ENCODE results near the gene PTPRG. TPM values are rescaled to one million over a fixed set of nuclear protein-coding genes. Genes with fewer than 3 reads are reported as not detected.
A peak's percentile ranks its signal among the peaks of the same experiment; 100 is the strongest.

Gene PTPRG
- total and polyA plus RNA-seq, 2 experiments from 2014 or later: 8.5 to 34.9 TPM

DNA sequence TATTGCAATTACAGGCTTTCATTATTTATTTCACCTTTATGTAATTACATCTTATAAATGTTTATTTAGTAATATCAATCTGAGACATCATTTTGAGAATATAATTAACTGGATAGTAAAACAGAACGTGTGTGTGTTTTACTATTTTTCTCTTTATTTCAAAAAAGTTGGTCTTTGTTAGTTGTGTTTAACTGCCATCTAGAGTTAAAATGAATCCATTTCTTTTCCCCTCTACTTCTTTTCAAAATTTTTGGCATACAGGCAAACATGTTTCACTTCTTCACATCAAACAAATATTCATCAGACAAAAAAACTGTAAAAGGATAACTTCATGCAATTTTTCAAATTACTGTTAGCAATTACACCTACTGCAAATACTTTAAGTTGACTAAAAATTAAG is 750.8 kb downstream of the PTPRG start:
- WGBS (ENCODE audit: low lambda C conversion rate, missing lambda C conversion rate): 41% methylated on average over 1 of the region's 1 CpG
- H3K4me1 ChIP-seq (ENCODE audit: insufficient read depth): no peaks in the 10 kb centered on the region

DNA sequence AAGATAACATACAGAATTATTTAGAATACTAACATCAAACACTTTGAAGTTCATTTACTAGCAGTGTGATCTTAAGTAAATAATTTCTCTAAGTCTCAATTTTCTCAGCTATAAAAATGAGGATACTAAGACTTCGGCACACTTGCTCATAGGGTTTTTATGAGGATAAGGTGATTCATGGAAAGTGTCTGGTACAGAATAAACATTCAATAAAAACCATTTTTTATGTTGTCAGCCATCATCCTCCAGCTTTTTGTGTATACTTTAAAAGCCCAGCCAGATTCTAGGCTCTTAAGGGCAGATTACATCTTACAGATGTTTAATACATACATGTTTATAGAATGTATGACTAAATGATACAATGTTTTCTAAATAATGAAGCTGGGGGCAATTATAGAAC is 755.2 kb downstream of the PTPRG start:
- 50% methylated on average over 1 of the region's 1 CpG for WGBS (ENCODE audit: low lambda C conversion rate, missing lambda C conversion rate)
- Histone ChIP-seq H3K36me3 (replicated peaks; ENCODE audit: insufficient read depth, low read depth) (no peaks in the 10 kb centered on the region), H3K9me3 (ENCODE audit: low read depth) (no peaks in the 10 kb centered on the region), H3K79me2 (no peaks in the 10 kb centered on the region), H3K4me2 (no peak overlapping the region), H3K4me3 (no peak overlapping the region), H3K4me1 (ENCODE audit: insufficient read depth) (no peaks in the 10 kb centered on the region), H3K27ac (no peak overlapping the region), H3K27me3 (no peaks in the 10 kb centered on the region), H3K9me2 (replicated peaks; ENCODE audit: insufficient read depth) (no peaks in the 10 kb centered on the region), H2AFZ (no peak overlapping the region), H4K20me1 (ENCODE audit: insufficient read depth, poor library complexity, severe bottlenecking) (no peaks in the 10 kb centered on the region)
- TF ChIP-seq EZH2 (IDR thresholded peaks at IDR 0.05; ENCODE audit: borderline replicate concordance) (no peak), EZH2phosphoT487 (IDR thresholded peaks at IDR 0.05; ENCODE audit: low read depth, severe bottlenecking, unreplicated experiment) (no peak)
- TF ChIP-seq, protein P1, sequence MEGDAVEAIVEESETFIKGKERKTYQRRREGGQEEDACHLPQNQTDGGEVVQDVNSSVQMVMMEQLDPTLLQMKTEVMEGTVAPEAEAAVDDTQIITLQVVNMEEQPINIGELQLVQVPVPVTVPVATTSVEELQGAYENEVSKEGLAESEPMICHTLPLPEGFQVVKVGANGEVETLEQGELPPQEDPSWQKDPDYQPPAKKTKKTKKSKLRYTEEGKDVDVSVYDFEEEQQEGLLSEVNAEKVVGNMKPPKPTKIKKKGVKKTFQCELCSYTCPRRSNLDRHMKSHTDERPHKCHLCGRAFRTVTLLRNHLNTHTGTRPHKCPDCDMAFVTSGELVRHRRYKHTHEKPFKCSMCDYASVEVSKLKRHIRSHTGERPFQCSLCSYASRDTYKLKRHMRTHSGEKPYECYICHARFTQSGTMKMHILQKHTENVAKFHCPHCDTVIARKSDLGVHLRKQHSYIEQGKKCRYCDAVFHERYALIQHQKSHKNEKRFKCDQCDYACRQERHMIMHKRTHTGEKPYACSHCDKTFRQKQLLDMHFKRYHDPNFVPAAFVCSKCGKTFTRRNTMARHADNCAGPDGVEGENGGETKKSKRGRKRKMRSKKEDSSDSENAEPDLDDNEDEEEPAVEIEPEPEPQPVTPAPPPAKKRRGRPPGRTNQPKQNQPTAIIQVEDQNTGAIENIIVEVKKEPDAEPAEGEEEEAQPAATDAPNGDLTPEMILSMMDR (IDR thresholded peaks at IDR 0.05; ENCODE audit: poor library complexity): no peak
- DNase-seq (ENCODE audit: low spot score): no peak

More for the DNA sequence above, 750.8 kb downstream of the PTPRG start:
- no peak for DNase-seq (ENCODE audit: low spot score)
- Histone ChIP-seq H4K20me1 (ENCODE audit: insufficient read depth, poor library complexity, severe bottlenecking) (no peaks in the 10 kb centered on the region), H3K9me3 (ENCODE audit: low read depth) (no peaks in the 10 kb centered on the region), H3K4me3 (no peak overlapping the region), H3K9me2 (replicated peaks; ENCODE audit: insufficient read depth) (no peaks in the 10 kb centered on the region), H3K36me3 (replicated peaks; ENCODE audit: insufficient read depth, low read depth) (no peaks in the 10 kb centered on the region), H3K79me2 (no peaks in the 10 kb centered on the region), H3K27me3 (no peaks in the 10 kb centered on the region), H3K27ac (no peak overlapping the region), H2AFZ (no peak overlapping the region), H3K4me2 (no peak overlapping the region)
- TF ChIP-seq, protein P1 (IDR thresholded peaks at IDR 0.05; ENCODE audit: poor library complexity): peak; percentile 23
- no peak for TF ChIP-seq EZH2 (IDR thresholded peaks at IDR 0.05; ENCODE audit: borderline replicate concordance)
- no peak for TF ChIP-seq EZH2phosphoT487 (IDR thresholded peaks at IDR 0.05; ENCODE audit: low read depth, severe bottlenecking, unreplicated experiment)

DNA sequence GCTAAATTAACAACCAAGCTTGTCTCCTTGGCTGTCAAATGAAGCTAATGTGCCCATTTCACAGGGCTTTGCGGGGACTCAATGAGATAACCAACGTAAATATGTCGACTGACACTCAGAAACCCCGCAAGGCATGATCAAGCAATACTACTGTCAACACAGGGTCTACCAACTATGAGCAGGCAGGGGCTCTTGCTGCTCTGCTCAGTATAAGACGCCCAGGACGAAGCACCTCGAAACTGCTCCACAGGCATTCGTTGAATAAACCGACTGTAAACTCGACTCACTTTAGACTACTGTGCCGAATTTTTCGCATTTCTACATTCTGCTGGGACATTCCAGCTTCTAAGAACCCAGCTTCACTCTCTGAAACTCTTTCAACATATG is 757.0 kb downstream of the PTPRG start:
- 45% methylated on average over 12 of the region's 12 CpGs for WGBS (ENCODE audit: low lambda C conversion rate, missing lambda C conversion rate)
- Histone ChIP-seq H3K27me3 (no peaks in the 10 kb centered on the region), H2AFZ (peak overlapping the region; percentile 98), H3K27ac (peak overlapping the region; percentile 76), H3K4me3 (peak overlapping the region; percentile 71), H3K4me1 (ENCODE audit: insufficient read depth) (no peaks in the 10 kb centered on the region), H3K9me3 (ENCODE audit: low read depth) (no peaks in the 10 kb centered on the region), H3K9me2 (replicated peaks; ENCODE audit: insufficient read depth) (no peaks in the 10 kb centered on the region), H3K79me2 (no peaks in the 10 kb centered on the region), H4K20me1 (ENCODE audit: insufficient read depth, poor library complexity, severe bottlenecking) (no peaks in the 10 kb centered on the region), H3K36me3 (replicated peaks; ENCODE audit: insufficient read depth, low read depth) (no peaks in the 10 kb centered on the region), H3K4me2 (peak overlapping the region; percentile 94)
- no peak for DNase-seq (ENCODE audit: low spot score)
- TF ChIP-seq EZH2 (IDR thresholded peaks at IDR 0.05; ENCODE audit: borderline replicate concordance): no peak

DNA sequence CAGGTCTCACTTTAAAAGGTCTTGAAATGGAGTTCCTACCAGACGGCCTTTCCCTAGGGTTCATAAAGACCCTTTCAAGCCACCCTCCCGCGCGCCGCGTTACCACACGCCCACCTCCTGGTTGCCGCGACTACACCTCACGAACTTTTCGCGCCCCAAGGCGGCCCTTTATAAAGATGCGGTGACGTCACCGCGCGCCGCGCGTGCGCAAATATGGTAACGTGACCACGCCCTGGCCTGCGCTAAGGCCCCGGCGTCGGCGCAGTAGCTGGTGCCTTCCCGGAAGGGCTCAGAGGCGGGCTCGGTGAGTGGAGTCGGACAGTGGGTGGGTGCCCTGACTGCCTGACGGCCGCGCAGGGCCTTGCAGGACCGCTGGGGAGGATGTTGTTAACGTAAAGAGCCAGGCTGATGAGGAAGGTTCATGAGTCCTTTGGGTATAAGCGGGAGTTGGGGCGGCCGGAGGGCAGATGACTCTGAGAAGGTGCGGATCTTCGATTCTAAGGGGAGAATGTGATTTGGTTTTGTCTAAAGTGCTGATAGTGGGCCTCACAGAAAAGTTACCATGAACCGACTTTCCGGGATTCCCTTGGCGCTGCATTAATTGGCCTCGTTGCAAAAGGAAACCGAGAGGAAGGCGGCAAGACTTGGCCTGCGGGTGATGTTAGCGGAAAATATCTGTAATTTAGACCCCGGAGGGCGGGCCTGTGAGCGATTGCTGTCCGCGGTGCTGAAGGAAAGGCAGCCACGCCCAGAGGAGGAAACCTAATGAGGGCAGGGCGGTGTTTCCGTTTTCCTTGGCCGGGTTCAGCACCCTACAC is 757.6 kb downstream of the PTPRG start:
- Histone ChIP-seq H3K9me3 (ENCODE audit: low read depth) (no peaks in the 10 kb centered on the region), H3K36me3 (replicated peaks; ENCODE audit: insufficient read depth, low read depth) (no peaks in the 10 kb centered on the region), H2AFZ (peak overlapping the region; percentile 98), H3K4me3 (peak overlapping the region; percentile 71), H3K79me2 (no peaks in the 10 kb centered on the region), H3K27ac (peak overlapping the region; percentile 76), H3K4me1 (ENCODE audit: insufficient read depth) (no peaks in the 10 kb centered on the region), H3K9me2 (replicated peaks; ENCODE audit: insufficient read depth) (no peaks in the 10 kb centered on the region), H4K20me1 (ENCODE audit: insufficient read depth, poor library complexity, severe bottlenecking) (no peaks in the 10 kb centered on the region), H3K4me2 (peak overlapping the region; percentile 94), H3K27me3 (no peaks in the 10 kb centered on the region)
- peak; percentile 95 for DNase-seq (ENCODE audit: low spot score)
- no peak for TF ChIP-seq EZH2 (IDR thresholded peaks at IDR 0.05; ENCODE audit: borderline replicate concordance)
- TF ChIP-seq, protein P1 (IDR thresholded peaks at IDR 0.05; ENCODE audit: poor library complexity): no peak
- no peak for TF ChIP-seq EZH2phosphoT487 (IDR thresholded peaks at IDR 0.05; ENCODE audit: low read depth, severe bottlenecking, unreplicated experiment)
- WGBS (ENCODE audit: low lambda C conversion rate, missing lambda C conversion rate): 3% methylated on average over 60 of the region's 60 CpGs
